Tibial nerve (tissue), 4 donors: ENCODE measurements around the gene ATG9B. TPM values are rescaled to one million over a fixed set of nuclear protein-coding genes. Genes with fewer than 3 reads are reported as not detected.
A peak's percentile ranks its signal among the peaks of the same experiment; 100 is the strongest.

Source experiments
- DNase-seq, 2 donors: peaks; one replicate each; pipeline ENCODE4 v3.0.0-alpha.2; 2019; ENCODE audit warnings: low spot score in 2 of 2
- H3K27ac ChIP-seq, 4 donors: fragments of 200-600 bp; sonication (generic) in 3 of 4; one replicate each; pipeline ENCODE4 v1.5.1; 2017 to 2019; ENCODE audit warnings: mild to moderate bottlenecking in 1 of 4
- H3K27me3 ChIP-seq, 2 donors: fragments of 200-600 bp; sonication (generic) in 1 of 2; one replicate each; pipeline versions ENCODE4 v1.5.1 to v1.6.0; 2017 to 2019
- H3K36me3 ChIP-seq, 3 donors: fragments of 200-600 bp; sonication (generic); one replicate each; pipeline ENCODE4 v1.5.1; 2018 to 2019
- H3K4me1 ChIP-seq, 4 donors: fragments of 200-600 bp; sonication (generic) in 3 of 4; one replicate each; pipeline ENCODE4 v1.5.1; 2017 to 2019
- H3K4me3 ChIP-seq, 4 donors: fragments of 200-600 bp; sonication (generic) in 3 of 4; one replicate each; pipeline ENCODE4 v1.5.1; 2017 to 2019; ENCODE audit warnings: mild to moderate bottlenecking in 1 of 4, moderate library complexity in 1 of 4
- H3K9me3 ChIP-seq, 4 donors: fragments of 200-600 bp; sonication (generic) in 3 of 4; one replicate each; pipeline ENCODE4 v1.5.1; 2017 to 2019
- EP300 ChIP-seq, 2 donors: sonication (generic); formaldehyde crosslinking; IDR thresholded peaks; one replicate each; pipeline ENCODE4 v1.6.1; 2017; ENCODE audit warnings: antibody characterized with exemption in 2 of 2, mild to moderate bottlenecking in 1 of 2
- POLR2A ChIP-seq, 2 donors: fragments of 450-650 bp; IDR thresholded peaks; one replicate each; pipeline ENCODE4 v1.6.1; 2017; ENCODE audit warnings: antibody characterized with exemption in 2 of 2, mild to moderate bottlenecking in 2 of 2, moderate library complexity in 2 of 2
- WGBS, 2 donors: methylation state at CpG; one replicate each; pipeline ENCODE4 v1.1.5; 2018; 5-methylcytosine and 5-hydroxymethylcytosine counted together
- total RNA-seq, 4 donors: library from RNA; depleted of rRNA; stranded (reverse); fragments of >200 nt; gene quantifications; one replicate each; pipeline ENCODE4 v1.1.0, GENCODE V29; 2016
- TF ChIP-seq, protein P1 (sequence below), 5 experiments: fragments of 200-600 bp in 3 of 5; fragments of 450-650 bp in 2 of 5; sonication (generic) in 3 of 5; IDR thresholded peaks; one replicate each; pipeline ENCODE4 v1.5.1; 2016 to 2019; ENCODE audit warnings: antibody characterized with exemption in 5 of 5, mild to moderate bottlenecking in 3 of 5, moderate library complexity in 2 of 5

Gene ATG9B
- total RNA-seq, 4 donors from 2014 or later, result not detected

DNA sequence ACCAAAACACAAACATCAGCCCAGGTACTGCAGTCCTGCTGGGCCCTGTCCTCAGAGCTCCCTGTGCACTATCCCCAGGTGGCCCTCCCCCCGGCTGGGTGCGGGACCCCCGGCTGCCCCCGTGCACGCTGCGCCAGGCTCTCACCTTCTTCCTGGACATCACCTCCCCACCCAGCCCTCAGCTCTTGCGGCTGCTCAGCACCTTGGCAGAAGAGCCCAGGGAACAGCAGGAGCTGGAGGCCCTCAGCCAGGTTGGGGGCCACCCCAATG, 14.3 kb downstream of the ATG9B start:
- 41% methylated on average over 7 of the region's 7 CpGs; no CpG with 5 or more reads in 1 of the 2 donors for WGBS, 2 donors
- H3K27me3 ChIP-seq, result peaks cover 2 to 72% of the 10 kb centered on the region in 2 donors
- TF ChIP-seq EP300 (IDR thresholded peaks at IDR 0.05) (no peak), POLR2A (IDR thresholded peaks at IDR 0.05) (no peak)
- TF ChIP-seq, protein P1, sequence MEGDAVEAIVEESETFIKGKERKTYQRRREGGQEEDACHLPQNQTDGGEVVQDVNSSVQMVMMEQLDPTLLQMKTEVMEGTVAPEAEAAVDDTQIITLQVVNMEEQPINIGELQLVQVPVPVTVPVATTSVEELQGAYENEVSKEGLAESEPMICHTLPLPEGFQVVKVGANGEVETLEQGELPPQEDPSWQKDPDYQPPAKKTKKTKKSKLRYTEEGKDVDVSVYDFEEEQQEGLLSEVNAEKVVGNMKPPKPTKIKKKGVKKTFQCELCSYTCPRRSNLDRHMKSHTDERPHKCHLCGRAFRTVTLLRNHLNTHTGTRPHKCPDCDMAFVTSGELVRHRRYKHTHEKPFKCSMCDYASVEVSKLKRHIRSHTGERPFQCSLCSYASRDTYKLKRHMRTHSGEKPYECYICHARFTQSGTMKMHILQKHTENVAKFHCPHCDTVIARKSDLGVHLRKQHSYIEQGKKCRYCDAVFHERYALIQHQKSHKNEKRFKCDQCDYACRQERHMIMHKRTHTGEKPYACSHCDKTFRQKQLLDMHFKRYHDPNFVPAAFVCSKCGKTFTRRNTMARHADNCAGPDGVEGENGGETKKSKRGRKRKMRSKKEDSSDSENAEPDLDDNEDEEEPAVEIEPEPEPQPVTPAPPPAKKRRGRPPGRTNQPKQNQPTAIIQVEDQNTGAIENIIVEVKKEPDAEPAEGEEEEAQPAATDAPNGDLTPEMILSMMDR (IDR thresholded peaks at IDR 0.05), result no peak

DNA sequence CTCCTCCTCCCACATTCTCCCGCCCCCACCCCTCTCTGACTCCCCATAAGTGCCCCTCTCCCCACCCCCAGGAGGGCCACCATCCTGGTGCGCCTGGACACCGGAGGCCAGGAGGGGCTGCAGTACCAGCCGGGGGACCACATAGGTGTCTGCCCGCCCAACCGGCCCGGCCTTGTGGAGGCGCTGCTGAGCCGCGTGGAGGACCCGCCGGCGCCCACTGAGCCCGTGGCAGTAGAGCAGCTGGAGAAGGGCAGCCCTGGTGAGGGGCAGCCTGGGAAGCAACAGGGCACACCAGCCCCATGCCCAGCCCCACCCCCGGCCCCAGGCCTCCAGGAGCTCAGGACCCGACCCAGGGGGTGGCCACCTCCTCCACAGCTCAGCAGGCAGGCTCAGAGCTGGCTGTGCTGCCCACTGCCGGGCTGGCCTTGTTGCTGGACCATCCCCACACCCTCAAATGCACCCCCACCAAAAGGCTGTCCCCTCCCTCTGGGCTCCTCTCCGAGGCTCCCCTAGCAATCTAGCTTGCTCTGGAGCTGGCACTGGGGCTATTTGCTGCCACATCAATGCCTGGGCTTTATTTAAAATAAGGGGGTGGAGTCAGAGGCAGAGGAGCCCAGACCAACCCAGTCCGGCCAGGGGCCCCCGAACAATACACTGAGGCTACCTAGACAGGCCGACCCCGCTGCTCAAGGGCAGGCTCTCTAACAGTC, 14.8 kb downstream of the ATG9B start:
- Histone ChIP-seq H3K9me3 (no peaks in the 10 kb centered on the region), H3K27me3 (peaks cover 2 to 67% of the 10 kb centered on the region in 2 donors), H3K27ac (no peak overlapping the region), H3K4me3 (no peak overlapping the region), H3K4me1 (peaks cover 0 to 45% (median 16%) of the 10 kb centered on the region in 4 donors), H3K36me3 (no peaks in the 10 kb centered on the region)
- no peak for DNase-seq
- WGBS, 2 donors, result 35 to 67% methylated on average over 8 to 10 of the region's 22 CpGs
- no peak for TF ChIP-seq POLR2A (IDR thresholded peaks at IDR 0.05)
- TF ChIP-seq EP300 (IDR thresholded peaks at IDR 0.05), result no peak
- TF ChIP-seq, protein P1 (IDR thresholded peaks at IDR 0.05), result no peak

More for the DNA sequence above, 14.3 kb downstream of the ATG9B start:
- no peak for DNase-seq
- H3K4me3 ChIP-seq, result no peak overlapping the region
- no peak overlapping the region for H3K27ac ChIP-seq
- H3K4me1 ChIP-seq, result peaks cover 0 to 45% (median 16%) of the 10 kb centered on the region in 4 donors
- H3K9me3 ChIP-seq, result no peaks in the 10 kb centered on the region
- H3K36me3 ChIP-seq, result no peaks in the 10 kb centered on the region

DNA sequence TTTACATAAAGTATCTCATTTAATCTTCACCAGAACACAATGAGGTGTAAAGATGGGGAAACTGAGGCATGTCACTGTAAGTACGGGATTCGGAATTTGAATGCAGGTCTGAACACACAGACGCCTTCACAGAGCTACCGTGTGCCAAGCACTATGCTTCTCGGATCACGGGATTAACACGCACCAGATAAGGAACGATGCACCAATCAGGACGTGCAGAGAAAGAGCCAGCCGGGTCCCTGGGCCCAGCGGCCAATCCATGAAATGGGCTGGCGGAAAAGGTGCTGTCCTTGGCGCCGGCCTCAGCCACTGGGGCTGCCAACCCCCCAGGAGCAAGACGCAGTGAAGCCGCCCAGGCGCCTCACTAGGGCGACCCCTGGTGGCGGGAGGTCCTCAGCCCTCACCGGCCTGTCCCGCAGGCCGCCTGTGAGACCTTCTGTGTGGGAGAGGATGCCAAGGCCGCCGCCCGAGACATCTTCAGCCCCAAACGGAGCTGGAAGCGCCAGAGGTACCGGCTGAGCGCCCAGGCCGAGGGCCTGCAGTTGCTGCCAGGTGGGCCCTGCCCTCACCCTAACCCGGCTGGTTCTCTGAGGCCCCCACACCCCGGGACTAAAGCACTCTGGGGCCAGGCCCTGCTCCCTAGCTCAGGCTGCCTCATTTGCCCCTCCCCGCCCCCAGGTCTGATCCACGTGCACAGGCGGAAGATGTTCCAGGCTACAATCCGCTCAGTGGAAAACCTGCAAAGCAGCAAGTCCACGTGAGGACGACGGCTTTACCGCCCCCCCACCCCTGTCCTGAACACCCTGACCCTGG, 15.6 kb downstream of the ATG9B start:
- H3K9me3 ChIP-seq, result no peaks in the 10 kb centered on the region
- TF ChIP-seq, protein P1 (IDR thresholded peaks at IDR 0.05), result peak; percentile 43 to 68 (median 58)
- TF ChIP-seq POLR2A (IDR thresholded peaks at IDR 0.05) (no peak), EP300 (IDR thresholded peaks at IDR 0.05) (no peak)
- H3K4me3 ChIP-seq, result peak overlapping the region in 1 of 4 donors; percentile 4
- peaks cover 0 to 63% of the 10 kb centered on the region in 2 donors for H3K27me3 ChIP-seq
- no peak overlapping the region for H3K27ac ChIP-seq
- peaks cover 0 to 40% (median 11%) of the 10 kb centered on the region in 4 donors for H3K4me1 ChIP-seq
- WGBS, 2 donors, result 57% methylated on average over 34 to 39 of the region's 40 CpGs
- DNase-seq, result no peak
- no peaks in the 10 kb centered on the region for H3K36me3 ChIP-seq

DNA sequence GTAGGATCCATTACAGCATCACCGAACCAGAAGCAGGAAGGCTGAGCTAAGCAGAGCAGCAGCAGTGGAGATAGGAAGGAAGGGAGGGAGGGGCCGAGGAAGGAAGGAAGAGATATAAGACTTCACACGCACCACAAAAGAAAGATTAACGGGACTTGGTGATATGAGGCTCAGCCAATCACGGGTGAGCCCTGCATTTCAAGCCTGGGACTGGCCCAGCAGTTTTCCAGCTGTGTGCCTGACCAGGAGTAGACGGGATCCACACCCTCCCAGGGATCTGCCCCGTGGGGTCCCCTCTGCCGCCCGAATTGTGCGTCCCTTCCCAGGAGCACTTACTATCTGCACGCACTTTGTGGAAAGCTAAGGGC, 16.2 kb downstream of the ATG9B start:
- TF ChIP-seq, protein P1 (IDR thresholded peaks at IDR 0.05), result no peak
- TF ChIP-seq EP300 (IDR thresholded peaks at IDR 0.05) (no peak), POLR2A (IDR thresholded peaks at IDR 0.05) (no peak)
- no peaks in the 10 kb centered on the region for H3K36me3 ChIP-seq
- H3K9me3 ChIP-seq, result no peaks in the 10 kb centered on the region
- H3K27me3 ChIP-seq, result peaks cover 0 to 62% of the 10 kb centered on the region in 2 donors
- peaks cover 0 to 34% (median 5%) of the 10 kb centered on the region in 4 donors for H3K4me1 ChIP-seq
- H3K4me3 ChIP-seq, result peak overlapping the region in 1 of 4 donors; percentile 4
- 47 to 51% methylated on average over 11 of the region's 11 CpGs for WGBS, 2 donors
- DNase-seq, result no peak
- no peak overlapping the region for H3K27ac ChIP-seq

DNA sequence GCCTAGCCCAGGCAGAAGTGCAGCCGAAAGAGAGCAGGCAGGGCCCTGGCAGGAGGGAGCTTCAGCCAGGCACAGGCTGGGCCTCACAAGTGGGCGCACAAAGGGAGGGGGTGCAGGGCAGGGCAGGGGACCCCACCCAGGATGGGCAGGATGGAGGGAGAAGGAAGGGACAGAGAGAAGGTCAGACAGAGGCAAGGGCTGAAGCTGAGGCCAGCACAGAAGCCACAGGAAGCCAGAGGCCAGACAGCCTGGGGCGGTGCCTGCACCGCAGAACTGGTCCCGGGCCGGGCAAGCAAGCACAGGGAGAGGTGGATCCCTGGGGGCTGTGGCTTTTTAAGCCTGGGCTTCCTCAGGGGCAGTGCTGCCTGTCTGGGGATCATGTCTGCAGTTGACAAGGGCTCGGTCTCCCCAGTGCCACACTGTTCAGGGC, 16.8 kb downstream of the ATG9B start:
- H3K36me3 ChIP-seq, result no peaks in the 10 kb centered on the region
- H3K9me3 ChIP-seq, result no peaks in the 10 kb centered on the region
- no peak overlapping the region for H3K27ac ChIP-seq
- H3K4me1 ChIP-seq, result peaks cover 0 to 27% (median 1%) of the 10 kb centered on the region in 4 donors
- 61 to 76% methylated on average over 7 of the region's 7 CpGs for WGBS, 2 donors
- H3K4me3 ChIP-seq, result no peak overlapping the region
- peaks cover 0 to 55% of the 10 kb centered on the region in 2 donors for H3K27me3 ChIP-seq
- TF ChIP-seq EP300 (IDR thresholded peaks at IDR 0.05) (no peak), POLR2A (IDR thresholded peaks at IDR 0.05) (no peak)
- TF ChIP-seq, protein P1 (IDR thresholded peaks at IDR 0.05), result no peak
- DNase-seq, result no peak
